ENCODE measurements around the gene OST4. TPM values are rescaled to one million over a fixed set of nuclear protein-coding genes. Genes with fewer than 3 reads are reported as not detected.
A peak's percentile ranks its signal among the peaks of the same experiment; 100 is the strongest.

The OST4 gene
- polyA plus RNA-seq, 3 donors, result 209 to 635 (median 615) TPM

GRCh38 chr2:27118525-27119329 lies 47.3 kb upstream of the OST4 start, which contains the start of gene CGREF1:
Gene CGREF1, minus strand, starts transcription at chr2:27119128. Its CDS starts 14,762 bp downstream, at chr2:27104366.
- intact Hi-C loops (cut with micrococcal nuclease), result no loop called here

More at GRCh38 chr2:27118525-27119329, 47.3 kb upstream of the OST4 start, which contains the start of gene CGREF1:
- Histone ChIP-seq H3K27me3 (ENCODE audit: control insufficient read depth in 2 of 2, insufficient read depth in 2 of 2, low read length in 2 of 2) (peaks cover 12 to 29% of the 10 kb centered on the region in 2 donors), H3K9me3 (replicated peaks in 1 of 2; ENCODE audit: control insufficient read depth in 1 of 2, insufficient read depth in 1 of 2, low read length in 2 of 2) (no peaks in the 10 kb centered on the region), H3K79me2 (ENCODE audit: insufficient read depth, low read length) (no peaks in the 10 kb centered on the region), H4K20me1 (ENCODE audit: insufficient read depth, low read length) (no peaks in the 10 kb centered on the region), H3K36me3 (replicated peaks in 1 of 2; ENCODE audit: control insufficient read depth in 1 of 2, insufficient read depth in 2 of 2, low read length in 2 of 2) (no peaks in the 10 kb centered on the region), H3K9ac (ENCODE audit: insufficient read depth, low read length, poor library complexity, severe bottlenecking) (peak within 1 kb of the TSS; percentile 43), H3K4me3 (replicated peaks in 1 of 3; ENCODE audit: low read depth in 2 of 3, low read length in 3 of 3) (peak within 1 kb of the TSS in 1 of 3 experiments; percentile 72), H2AFZ (ENCODE audit: insufficient read depth, low read depth, low read length, poor library complexity, severe bottlenecking) (peak within 1 kb of the TSS; percentile 78), H3K4me1 (ENCODE audit: control insufficient read depth in 1 of 2, insufficient read depth in 2 of 2, low read length in 2 of 2) (peaks cover 30 to 34% of the 10 kb centered on the region in 2 donors), H3K27ac (ENCODE audit: low read depth in 1 of 2, low read length in 2 of 2) (no peak within 1 kb of the TSS), H3K4me2 (replicated peaks; ENCODE audit: extremely low read depth, low read length, poor library complexity, severe bottlenecking) (peak within 1 kb of the TSS; percentile 79)
- DNase-seq, result no peak
- Mint-ChIP-seq H3K36me3 (peaks cover 3 to 4% of the 10 kb centered on the region in 2 donors), H3K4me3 (peak within 1 kb of the TSS; percentile 73 to 93), H3K27me3 (ENCODE audit: low read depth in 3 of 3) (peaks cover 25 to 30% (median 27%) of the 10 kb centered on the region in 3 donors), H3K27ac (peak within 1 kb of the TSS in 3 of 7 donors; percentile 26 to 73 (median 51)), H3K9me3 (peaks cover 0 to 7% (median 5%) of the 10 kb centered on the region in 7 donors), H3K4me1 (peaks cover 32% of the 10 kb centered on the region)
- WGBS (ENCODE audit: insufficient coverage), result 3% methylated on average over 82 of the region's 84 CpGs
- TF ChIP-seq CTCF (IDR thresholded peaks at IDR 0.05), result no peak

Data from CD14-positive monocyte (primary cell).